HCT116 (cell line): ENCODE results near the gene DHX16. TPM values are rescaled to one million over a fixed set of nuclear protein-coding genes. Genes with fewer than 3 reads are reported as not detected.

ENCODE experiments used
- ATAC-seq: fragments of 200-7000 bp; cut with Tn5 transposase; 2 replicates; pipeline ENCODE4 v1.9.1; 2020; ENCODE audit warnings: mild to moderate bottlenecking, moderate library complexity
- Bru-seq: library from RNA; stranded (reverse); fragments of 400-500 nt; gene quantifications from one replicate; lab custom pipeline; 2021; lab: Mats Ljungman, UMichigan
- BruChase-seq, 2 experiments: library from RNA; stranded (reverse); fragments of 400-500 nt; gene quantifications; one replicate each; lab custom pipeline; 2021; lab: Mats Ljungman, UMichigan
- BruUV-seq: library from RNA; stranded (reverse); fragments of 400-500 nt; replicated peaks from 2 replicates; lab custom pipeline; 2021; lab: Mats Ljungman, UMichigan
- CTCF ChIA-PET: fragments of 300-600 bp; sonication (Branson Sonifier 250); formaldehyde crosslinking; loops from one replicate; lab custom pipeline; 2021; ENCODE audit warnings: antibody characterized with exemption; lab: Charles Lee
- POLR2A ChIA-PET: fragments of 300-600, 350-600 bp; sonication (Branson Sonifier 250); formaldehyde crosslinking; loops from one replicate; lab custom pipeline; 2021; ENCODE audit warnings: antibody characterized with exemption; lab: Charles Lee
- RAD21 ChIA-PET, 2 experiments: fragments of 300-600 bp; sonication (Branson Sonifier 250); formaldehyde crosslinking; loops; one replicate each; lab custom pipeline; 2023; ENCODE audit warnings: low total read pairs in 2 of 2; ENCODE audit not compliant: uncharacterized antibody in 2 of 2, unreplicated experiment in 2 of 2, low non-redundant PET in 1 of 2; lab: Charles Lee
- DNase-seq: peaks from one replicate; pipeline ENCODE4 v3.0.0-alpha.2; 2010; ENCODE audit warnings: low read depth, low spot score
- H2AFZ ChIP-seq: fragments of 200-600 bp; shearing (Covaris generic), sonication (generic); 2 replicates; pipeline ENCODE4 v1.6.1; 2017; ENCODE audit warnings: low read depth, mixed run types, mixed read lengths, antibody characterized with exemption, low read length; ENCODE audit not compliant: poor library complexity, severe bottlenecking
- H3K27ac ChIP-seq: 2 replicates; pipeline ENCODE4 v1.5.1; 2012; ENCODE audit warnings: low read depth, low read length
- H3K27me3 ChIP-seq: fragments of 200-600 bp; sonication (generic); 2 replicates; pipeline ENCODE4 v1.6.1; 2016; ENCODE audit warnings: mixed run types, low read length, mixed read lengths; ENCODE audit not compliant: insufficient read depth
- H3K36me3 ChIP-seq, 2 experiments: fragments of 200-500 bp in 1 of 2; fragments of 200-600 bp in 1 of 2; sonication (Bioruptor generic) in 1 of 2; sonication (generic) in 1 of 2; 2 replicates each; pipeline versions ENCODE4 v1.5.1 to v1.6.1; 2014 to 2016; ENCODE audit warnings: low read length in 2 of 2, inconsistent platforms in 1 of 2, mixed read lengths in 1 of 2, mixed run types in 1 of 2; ENCODE audit not compliant: insufficient read depth in 2 of 2, control insufficient read depth in 1 of 2
- H3K4me1 ChIP-seq, 2 experiments: fragments of 200-600 bp in 1 of 2; sonication (generic) in 1 of 2; 2 replicates each; pipeline versions ENCODE4 v1.5.1 to v1.6.1; 2012 to 2017; ENCODE audit warnings: low read length in 2 of 2, inconsistent platforms in 1 of 2, mild to moderate bottlenecking in 1 of 2, mixed read lengths in 1 of 2, mixed run types in 1 of 2, moderate library complexity in 1 of 2; ENCODE audit not compliant: insufficient read depth in 2 of 2, control insufficient read depth in 1 of 2
- H3K4me2 ChIP-seq: fragments of 200-600 bp; sonication (generic); 2 replicates; pipeline ENCODE4 v1.6.1; 2017; ENCODE audit warnings: mixed run types, low read length, mixed read lengths
- H3K4me3 ChIP-seq, 2 experiments: fragments of 200-600 bp in 1 of 2; sonication (generic) in 1 of 2; replicated peaks in 1 of 2; 2 replicates each; pipeline ENCODE4 v1.5.1; 2011 to 2016; ENCODE audit warnings: low read length in 2 of 2, control low read depth in 1 of 2, low read depth in 1 of 2, mild to moderate bottlenecking in 1 of 2, mixed read lengths in 1 of 2, mixed run types in 1 of 2
- H3K79me2 ChIP-seq: fragments of 200-600 bp; sonication (generic); 2 replicates; pipeline ENCODE4 v1.6.1; 2017; ENCODE audit warnings: mild to moderate bottlenecking, mixed run types, low read length, moderate library complexity, mixed read lengths; ENCODE audit not compliant: insufficient read depth
- H3K9ac ChIP-seq: fragments of 200-600 bp; sonication (generic); 2 replicates; pipeline ENCODE4 v1.6.1; 2016; ENCODE audit warnings: low read length, mixed read lengths
- H3K9me2 ChIP-seq: fragments of 200-600 bp; sonication (generic), shearing (Covaris generic); 2 replicates; pipeline ENCODE4 v1.6.1; 2017; ENCODE audit warnings: mixed run types, mild to moderate bottlenecking, moderate library complexity; ENCODE audit not compliant: insufficient read depth
- H3K9me3 ChIP-seq, 2 experiments: fragments of 200-500 bp in 1 of 2; fragments of 200-600 bp in 1 of 2; sonication (Bioruptor generic) in 1 of 2; sonication (generic) in 1 of 2; 2 replicates each; pipeline ENCODE4 v1.6.1; 2014 to 2017; ENCODE audit warnings: low read length in 2 of 2, mixed read lengths in 2 of 2, inconsistent platforms in 1 of 2, low read depth in 1 of 2, mild to moderate bottlenecking in 1 of 2, mixed run types in 1 of 2, moderate library complexity in 1 of 2; ENCODE audit not compliant: control insufficient read depth in 1 of 2, insufficient read depth in 1 of 2
- H4K20me1 ChIP-seq: fragments of 200-600 bp; sonication (generic), shearing (Covaris generic); 2 replicates; pipeline ENCODE4 v1.6.1; 2017; ENCODE audit warnings: mixed run types, mild to moderate bottlenecking, moderate library complexity; ENCODE audit not compliant: insufficient read depth
- CBX3 ChIP-seq: IDR thresholded peaks from 2 replicates; pipeline ENCODE4 v1.6.1; 2012; ENCODE audit warnings: low read depth
- ELF1 ChIP-seq: IDR thresholded peaks from 2 replicates; pipeline ENCODE4 v1.6.1; 2012; ENCODE audit warnings: low read depth, borderline replicate concordance
- EZH2 ChIP-seq: fragments of 200-600 bp; sonication (generic); IDR thresholded peaks from 2 replicates; pipeline ENCODE4 v1.6.1; 2017; ENCODE audit warnings: antibody characterized with exemption, mixed run types
- EZH2phosphoT487 ChIP-seq: fragments of 200-600 bp; IDR thresholded peaks from 2 replicates; pipeline ENCODE4 v1.6.1; 2018; ENCODE audit warnings: antibody characterized with exemption, borderline replicate concordance
- JUND ChIP-seq: IDR thresholded peaks from 2 replicates; pipeline ENCODE4 v1.6.1; 2012
- POLR2A ChIP-seq: IDR thresholded peaks from 2 replicates; pipeline ENCODE4 v1.7.0; 2011; ENCODE audit warnings: borderline replicate concordance; ENCODE audit not compliant: insufficient read depth, insufficient read length; ENCODE audit errors: extremely low read depth
- POLR2AphosphoS5 ChIP-seq: IDR thresholded peaks from 2 replicates; pipeline ENCODE4 v1.6.1; 2011; ENCODE audit warnings: mild to moderate bottlenecking, low read depth, low read length, moderate library complexity
- RAD21 ChIP-seq: IDR thresholded peaks from 2 replicates; pipeline ENCODE4 v1.6.1; 2012; ENCODE audit warnings: low read depth, mild to moderate bottlenecking
- SIN3A ChIP-seq: IDR thresholded peaks from 2 replicates; pipeline ENCODE4 v1.6.1; 2012; ENCODE audit warnings: low read depth
- SP1 ChIP-seq: IDR thresholded peaks from 2 replicates; pipeline ENCODE4 v1.6.1; 2012; ENCODE audit warnings: low read depth
- SRF ChIP-seq: IDR thresholded peaks from 2 replicates; pipeline ENCODE4 v1.6.1; 2012; ENCODE audit warnings: low read depth
- TCF7L2 ChIP-seq: IDR thresholded peaks from 2 replicates; pipeline ENCODE4 v1.7.0; 2011; ENCODE audit warnings: borderline replicate concordance, inconsistent platforms; ENCODE audit not compliant: insufficient read depth, insufficient read length; ENCODE audit errors: extremely low read depth
- YY1 ChIP-seq: IDR thresholded peaks from 2 replicates; pipeline ENCODE4 v1.6.1; 2011; ENCODE audit warnings: low read length, low read depth, moderate library complexity, mild to moderate bottlenecking; ENCODE audit not compliant: insufficient replicate concordance; ENCODE audit errors: extremely low read depth
- ZFX ChIP-seq: fragments of 450-650 bp; IDR thresholded peaks from 2 replicates; pipeline ENCODE4 v1.6.1; 2017
- ZNF274 ChIP-seq: fragments of 200-500 bp; sonication (Bioruptor generic); IDR thresholded peaks from 2 replicates; pipeline ENCODE4 v1.6.1; 2014; ENCODE audit warnings: mild to moderate bottlenecking, low read depth, low read length, inconsistent platforms
- intact Hi-C: fragments of 100-400 bp; cut with micrococcal nuclease; formaldehyde crosslinking; loops from 2 replicates; pipeline ENCODE4 v1.10.0; 2022
- long read RNA-seq: library from polyadenylated mRNA; unstranded; transcript quantifications from one replicate; pipeline ENCODE4 v2.0.0, GENCODE V29; 2021; ENCODE audit not compliant: unreplicated experiment
- polyA plus RNA-seq: library from polyadenylated mRNA; unstranded; fragments of >200 nt; gene quantifications from 2 replicates; pipeline ENCODE4 v1.2.1, GENCODE V29; 2012; ENCODE audit warnings: missing spikeins
- total RNA-seq: library from RNA; stranded (reverse); gene quantifications from one replicate; pipeline ENCODE4 v1.2.1, GENCODE V29; 2021; ENCODE audit not compliant: unreplicated experiment
- TF ChIP-seq, protein P1 (sequence below): IDR thresholded peaks from 2 replicates; pipeline ENCODE4 v1.6.1; 2012; ENCODE audit warnings: low read depth
- TF ChIP-seq, protein P2 (sequence below): IDR thresholded peaks from 2 replicates; pipeline ENCODE4 v1.6.1; 2012
- TF ChIP-seq, protein P3 (sequence below): IDR thresholded peaks from 2 replicates; pipeline ENCODE4 v1.6.1; 2012

DHX16 gene
- total RNA-seq (46.0 TPM), Bru-seq, nascent RNA (percentile 70 among the genes with signal in this experiment), BruChase-seq, experiment 1, labeled RNA remaining after a 6-hour chase (percentile 89 among the genes with signal in this experiment), BruChase-seq, experiment 2, labeled RNA remaining after a 2-hour chase (percentile 81 among the genes with signal in this experiment)
- 52.5 and 53.1 TPM in 2 replicates for polyA plus RNA-seq
- long read RNA-seq, transcript DHX16-202 (20 exons, 3,445 nt) = major isoform, 47 of 94 reads
- long read RNA-seq, partial matches to known transcripts = 36 of 94 reads
- long read RNA-seq, other reads (novel, unspliced or antisense) = 11 of 94 reads

DNA sequence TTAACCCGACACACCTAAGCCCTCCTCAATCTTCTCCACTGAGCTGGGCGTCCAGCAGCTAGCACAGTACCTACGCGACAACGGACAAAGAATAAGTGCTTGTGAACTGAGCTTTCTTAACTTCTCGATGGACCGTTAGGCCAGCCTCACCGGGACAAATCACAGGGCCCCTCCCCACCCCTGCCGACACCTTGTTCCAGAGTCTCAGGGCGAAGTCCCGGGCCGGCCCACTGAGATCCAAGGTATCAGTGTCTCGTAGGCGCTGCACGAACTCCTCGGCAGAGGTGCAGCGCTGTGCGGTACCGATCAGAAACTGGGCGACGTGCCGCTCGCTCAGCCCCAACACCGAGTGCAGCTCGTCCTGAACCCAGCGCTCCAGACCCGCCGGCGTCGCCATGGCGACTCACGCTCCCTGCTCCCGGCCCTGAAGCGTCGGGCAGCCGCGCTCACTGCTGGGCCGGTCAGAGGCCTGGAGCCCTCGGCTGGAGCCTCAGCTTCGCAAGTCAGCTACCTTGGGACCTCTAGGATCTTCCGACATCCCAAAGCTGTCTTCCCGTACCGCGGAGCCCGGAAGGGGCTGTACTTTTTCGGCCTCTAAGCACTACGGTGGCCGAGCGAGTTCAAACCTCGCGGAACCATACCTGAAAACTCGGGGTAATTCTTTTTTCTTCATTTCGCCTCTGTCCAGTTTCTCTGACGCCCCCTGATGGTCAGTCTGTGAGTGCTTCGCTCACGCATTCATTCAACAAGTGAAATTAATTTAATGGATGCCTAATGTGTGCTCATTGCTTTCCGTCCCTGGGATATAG, at the start of gene DHX16:
DHX16 (minus strand) TSS at position 562 of the 809 bp plus-strand sequence; CDS start at position 397, 165 bp downstream.
- peaks cover 25% of the 10 kb centered on the region for H3K79me2 ChIP-seq
- peak within 1 kb of the TSS; percentile 57 for H3K27ac ChIP-seq
- no peaks in the 10 kb centered on the region for H4K20me1 ChIP-seq
- peaks cover 9 to 25% of the 10 kb centered on the region in 2 experiments; a peak in 3 of 4 replicates for H3K36me3 ChIP-seq
- H3K27me3 ChIP-seq = no peaks in the 10 kb centered on the region
- no peaks in the 10 kb centered on the region for H3K9me3 ChIP-seq
- peak within 1 kb of the TSS; percentile 95 for H3K4me2 ChIP-seq
- peak within 1 kb of the TSS; percentile 91 for H3K9ac ChIP-seq
- H3K9me2 ChIP-seq = no peaks in the 10 kb centered on the region
- POLR2A ChIA-PET = interaction anchor here (0.8 to 1.2 kb wide), 4 partner anchors 9 to 60 kb away, joined by 3 read pairs; partner anchors contain the start of genes MDC1 and NRM
- RAD21 ChIA-PET = interaction anchor here (0.7 to 1.0 kb wide), 3 partner anchors 58 to 242 kb away, joined by 3 read pairs; partner anchors contain the start of gene VARS2 (in 1 of the 2)
- peak; percentile 99 for DNase-seq
- H3K4me3 ChIP-seq = peak within 1 kb of the TSS; percentile 98
- intact Hi-C loops = loop anchor here (2.0 kb wide), 2 partner anchors 56 to 190 kb away; partner anchors contain the start of genes MRPS18B and PPP1R10
- BruUV-seq = TSS peak; percentile 63
- H2AFZ ChIP-seq = peak within 1 kb of the TSS; percentile 28
- peak; percentile 85 for ATAC-seq
- peaks cover 4 to 22% of the 10 kb centered on the region in 2 experiments; a peak in 3 of 4 replicates for H3K4me1 ChIP-seq
- CTCF ChIA-PET = interaction anchor here (0.7 to 2.1 kb wide), 10 partner anchors 9 to 189 kb away, joined by 3 to 14 read pairs (median 3); partner anchors contain the start of gene MDC1
- TF ChIP-seq ELF1 (peak; percentile 90), ZFX (peak; percentile 54; the same call in 1 of the 2 replicates), SRF (peak; percentile 54; the same call in 1 of the 2 replicates), ZNF274 (no peak), POLR2A (peak; percentile 42), YY1 (peak; percentile 80), SIN3A (peak; percentile 69; the same call in 1 of the 2 replicates), CBX3 (peak; percentile 84; the same call in 1 of the 2 replicates), EZH2phosphoT487 (no peak), SP1 (peak; percentile 76), POLR2AphosphoS5 (peak; percentile 70), TCF7L2 (peak; percentile 9), JUND (no peak), EZH2 (no peak), RAD21 (peak; percentile 80)
- TF ChIP-seq, protein P1, sequence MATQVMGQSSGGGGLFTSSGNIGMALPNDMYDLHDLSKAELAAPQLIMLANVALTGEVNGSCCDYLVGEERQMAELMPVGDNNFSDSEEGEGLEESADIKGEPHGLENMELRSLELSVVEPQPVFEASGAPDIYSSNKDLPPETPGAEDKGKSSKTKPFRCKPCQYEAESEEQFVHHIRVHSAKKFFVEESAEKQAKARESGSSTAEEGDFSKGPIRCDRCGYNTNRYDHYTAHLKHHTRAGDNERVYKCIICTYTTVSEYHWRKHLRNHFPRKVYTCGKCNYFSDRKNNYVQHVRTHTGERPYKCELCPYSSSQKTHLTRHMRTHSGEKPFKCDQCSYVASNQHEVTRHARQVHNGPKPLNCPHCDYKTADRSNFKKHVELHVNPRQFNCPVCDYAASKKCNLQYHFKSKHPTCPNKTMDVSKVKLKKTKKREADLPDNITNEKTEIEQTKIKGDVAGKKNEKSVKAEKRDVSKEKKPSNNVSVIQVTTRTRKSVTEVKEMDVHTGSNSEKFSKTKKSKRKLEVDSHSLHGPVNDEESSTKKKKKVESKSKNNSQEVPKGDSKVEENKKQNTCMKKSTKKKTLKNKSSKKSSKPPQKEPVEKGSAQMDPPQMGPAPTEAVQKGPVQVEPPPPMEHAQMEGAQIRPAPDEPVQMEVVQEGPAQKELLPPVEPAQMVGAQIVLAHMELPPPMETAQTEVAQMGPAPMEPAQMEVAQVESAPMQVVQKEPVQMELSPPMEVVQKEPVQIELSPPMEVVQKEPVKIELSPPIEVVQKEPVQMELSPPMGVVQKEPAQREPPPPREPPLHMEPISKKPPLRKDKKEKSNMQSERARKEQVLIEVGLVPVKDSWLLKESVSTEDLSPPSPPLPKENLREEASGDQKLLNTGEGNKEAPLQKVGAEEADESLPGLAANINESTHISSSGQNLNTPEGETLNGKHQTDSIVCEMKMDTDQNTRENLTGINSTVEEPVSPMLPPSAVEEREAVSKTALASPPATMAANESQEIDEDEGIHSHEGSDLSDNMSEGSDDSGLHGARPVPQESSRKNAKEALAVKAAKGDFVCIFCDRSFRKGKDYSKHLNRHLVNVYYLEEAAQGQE = no peak
- TF ChIP-seq, protein P2, sequence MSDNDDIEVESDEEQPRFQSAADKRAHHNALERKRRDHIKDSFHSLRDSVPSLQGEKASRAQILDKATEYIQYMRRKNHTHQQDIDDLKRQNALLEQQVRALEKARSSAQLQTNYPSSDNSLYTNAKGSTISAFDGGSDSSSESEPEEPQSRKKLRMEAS = peak; percentile 66
- TF ChIP-seq, protein P3, sequence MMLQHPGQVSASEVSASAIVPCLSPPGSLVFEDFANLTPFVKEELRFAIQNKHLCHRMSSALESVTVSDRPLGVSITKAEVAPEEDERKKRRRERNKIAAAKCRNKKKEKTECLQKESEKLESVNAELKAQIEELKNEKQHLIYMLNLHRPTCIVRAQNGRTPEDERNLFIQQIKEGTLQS = no peak
